ENCODE measurements around the gene SLC30A4.

SLC30A4 gene

GRCh38 chr15:45448066-45448915 lies 74.3 kb downstream of the SLC30A4 start:
- ATAC-seq (peak; percentile 59), DNase-seq (ENCODE audit: low spot score in 2 of 2) (no peak)
- H3K4me1 Mint-ChIP-seq, result peaks cover 29% of the 10 kb centered on the region
- peak overlapping the region; percentile 34 for H3K27ac Mint-ChIP-seq
- H3K36me3 Mint-ChIP-seq, result no peaks in the 10 kb centered on the region
- peak overlapping the region; percentile 29 for H3K4me3 Mint-ChIP-seq
- no peaks in the 10 kb centered on the region for H3K9me3 Mint-ChIP-seq

GRCh38 chr15:45443645-45444044 lies 78.9 kb downstream of the SLC30A4 start:
- Mint-ChIP-seq H3K4me1 (peaks cover 15% of the 10 kb centered on the region), H3K27ac (no peak overlapping the region), H3K4me3 (no peak overlapping the region), H3K9me3 (no peaks in the 10 kb centered on the region), H3K36me3 (no peaks in the 10 kb centered on the region)
- DNase-seq (ENCODE audit: low spot score in 2 of 2) (no peak), ATAC-seq (peak; percentile 57)

- Mint-ChIP-seq H3K27ac (no peak overlapping the region), H3K9me3 (no peaks in the 10 kb centered on the region), H3K4me3 (no peak overlapping the region), H3K36me3 (no peaks in the 10 kb centered on the region), H3K4me1 (peaks cover 7% of the 10 kb centered on the region)
- DNase-seq (ENCODE audit: low spot score in 2 of 2) (no peak), ATAC-seq (no peak)
Measured at GRCh38 chr15:45442507-45443135, 79.9 kb downstream of the SLC30A4 start.

- no peaks in the 10 kb centered on the region for H3K36me3 Mint-ChIP-seq
- no peak overlapping the region for H3K4me3 Mint-ChIP-seq
- no peak for ATAC-seq
- no peaks in the 10 kb centered on the region for H3K9me3 Mint-ChIP-seq
- DNase-seq (ENCODE audit: low spot score in 2 of 2), result no peak
- H3K27ac Mint-ChIP-seq, result no peak overlapping the region
- H3K4me1 Mint-ChIP-seq, result peaks cover 7% of the 10 kb centered on the region
Measured at GRCh38 chr15:45441686-45442085, 80.9 kb downstream of the SLC30A4 start.

GRCh38 chr15:45441036-45441435 lies 81.5 kb downstream of the SLC30A4 start:
- peaks cover 7% of the 10 kb centered on the region for H3K4me1 Mint-ChIP-seq

GRCh38 chr15:45439521-45440260 lies 82.9 kb downstream of the SLC30A4 start:
- peaks cover 2% of the 10 kb centered on the region for H3K4me1 Mint-ChIP-seq
- H3K36me3 Mint-ChIP-seq, result no peaks in the 10 kb centered on the region
- H3K4me3 Mint-ChIP-seq, result no peak overlapping the region
- DNase-seq (ENCODE audit: low spot score in 2 of 2) (no peak), ATAC-seq (no peak)
- no peak overlapping the region for H3K27ac Mint-ChIP-seq
- no peaks in the 10 kb centered on the region for H3K9me3 Mint-ChIP-seq

More at GRCh38 chr15:45441036-45441435, 81.5 kb downstream of the SLC30A4 start:
- Mint-ChIP-seq H3K36me3 (no peaks in the 10 kb centered on the region), H3K9me3 (no peaks in the 10 kb centered on the region), H3K4me3 (no peak overlapping the region), H3K27ac (no peak overlapping the region)
- ATAC-seq (no peak), DNase-seq (ENCODE audit: low spot score in 2 of 2) (no peak)

- no peak for ATAC-seq
- Mint-ChIP-seq H3K4me1 (no peaks in the 10 kb centered on the region), H3K27ac (no peak overlapping the region), H3K36me3 (no peaks in the 10 kb centered on the region), H3K9me3 (no peaks in the 10 kb centered on the region), H3K4me3 (no peak overlapping the region)
- no peak for DNase-seq (ENCODE audit: low spot score in 2 of 2)
Measured at GRCh38 chr15:45435124-45435903, 87.2 kb downstream of the SLC30A4 start.

- Mint-ChIP-seq H3K27ac (no peak overlapping the region), H3K4me1 (no peaks in the 10 kb centered on the region), H3K4me3 (no peak overlapping the region), H3K36me3 (no peaks in the 10 kb centered on the region), H3K9me3 (no peaks in the 10 kb centered on the region)
- ATAC-seq, result no peak
- no peak for DNase-seq (ENCODE audit: low spot score in 2 of 2)
Measured at GRCh38 chr15:45434078-45434567, 88.4 kb downstream of the SLC30A4 start.

- Mint-ChIP-seq H3K27ac (no peak overlapping the region), H3K4me3 (no peak overlapping the region), H3K36me3 (no peaks in the 10 kb centered on the region), H3K9me3 (no peaks in the 10 kb centered on the region), H3K4me1 (no peaks in the 10 kb centered on the region)
- ATAC-seq (no peak), DNase-seq (ENCODE audit: low spot score in 2 of 2) (no peak)
Measured at GRCh38 chr15:45431511-45431910, 91.0 kb downstream of the SLC30A4 start.

GRCh38 chr15:45429941-45430792 lies 92.4 kb downstream of the SLC30A4 start:
- Mint-ChIP-seq H3K9me3 (no peaks in the 10 kb centered on the region), H3K27ac (no peak overlapping the region), H3K4me3 (peak overlapping the region; percentile 46), H3K4me1 (no peaks in the 10 kb centered on the region), H3K36me3 (no peaks in the 10 kb centered on the region)
- DNase-seq (ENCODE audit: low spot score in 2 of 2), result peak; percentile 95 to 97
- peak; percentile 94 for ATAC-seq
